Endodermal cell (in vitro differentiated cells): ENCODE data around the gene ELAC2. TPM values are rescaled to one million over a fixed set of nuclear protein-coding genes. Genes with fewer than 3 reads are reported as not detected.

Experiments used
- DNase-seq: peaks from one replicate; pipeline ENCODE4 v3.0.0-alpha.2; 2017
- H3K27ac ChIP-seq: 2 replicates; pipeline ENCODE4 v1.5.1; 2013; ENCODE audit warnings: mild to moderate bottlenecking, low read depth, low read length, moderate library complexity
- H3K27me3 ChIP-seq: 2 replicates; pipeline ENCODE4 v1.6.1; 2013; ENCODE audit warnings: mild to moderate bottlenecking, low read length, moderate library complexity; ENCODE audit not compliant: insufficient read depth, control insufficient read depth, poor library complexity, severe bottlenecking
- H3K36me3 ChIP-seq: 2 replicates; pipeline ENCODE4 v1.7.0; 2013; ENCODE audit warnings: mild to moderate bottlenecking, low read length, moderate library complexity; ENCODE audit not compliant: control insufficient read depth, insufficient read depth
- H3K4me1 ChIP-seq: one replicate; pipeline ENCODE4 v1.7.0; 2013; ENCODE audit warnings: low read length; ENCODE audit not compliant: control insufficient read depth, insufficient read depth
- H3K4me3 ChIP-seq: 2 replicates; pipeline ENCODE4 v1.5.1; 2013; ENCODE audit warnings: mild to moderate bottlenecking, low read length, moderate library complexity
- H3K9ac ChIP-seq: 2 replicates; pipeline ENCODE4 v1.6.1; 2013; ENCODE audit warnings: mild to moderate bottlenecking, low read length, moderate library complexity; ENCODE audit not compliant: poor library complexity, severe bottlenecking; ENCODE audit errors: extremely low read depth
- H3K9me3 ChIP-seq: 2 replicates; pipeline ENCODE4 v1.6.1; 2013; ENCODE audit warnings: mild to moderate bottlenecking, low read length, moderate library complexity; ENCODE audit not compliant: control insufficient read depth
- H3K27ac Mint-ChIP-seq: 2 replicates; pipeline ENCODE4 v1.8.0; 2020; ENCODE audit warnings: mixed read lengths
- H3K27me3 Mint-ChIP-seq: 2 replicates; pipeline ENCODE4 v1.8.0; 2021; ENCODE audit warnings: mild to moderate bottlenecking, mixed read lengths; ENCODE audit not compliant: insufficient read depth
- H3K36me3 Mint-ChIP-seq: 2 replicates; pipeline ENCODE4 v1.8.0; 2020; ENCODE audit warnings: low read depth, mixed read lengths
- H3K4me1 Mint-ChIP-seq: 2 replicates; pipeline ENCODE4 v1.8.0; 2020; ENCODE audit warnings: mixed read lengths
- H3K4me3 Mint-ChIP-seq: 2 replicates; pipeline ENCODE4 v1.8.0; 2020; ENCODE audit warnings: mild to moderate bottlenecking, moderate library complexity, mixed read lengths
- H3K9me3 Mint-ChIP-seq: 2 replicates; pipeline ENCODE4 v1.8.0; 2020; ENCODE audit warnings: mild to moderate bottlenecking, mixed read lengths
- CTCF ChIP-seq: fragments of 200-600 bp; sonication (generic); conservative IDR thresholded peaks from 2 replicates; pipeline ENCODE4 v1.5.0; 2021; ENCODE audit warnings: antibody characterized with exemption, mild to moderate bottlenecking
- WGBS, 2 experiments: methylation state at CpG; one replicate each; pipeline versions ENCODE4 v1.1.5 to v1.1.7; 2013; ENCODE audit warnings: missing lambda C conversion rate in 2 of 2, mixed read lengths in 1 of 2; ENCODE audit not compliant: insufficient coverage in 1 of 2, insufficient read length in 1 of 2; 5-methylcytosine and 5-hydroxymethylcytosine counted together
- total RNA-seq, 2 donors: library from RNA; stranded (reverse); fragmentation: NEBNext Ultra II Directional in 1 of 2; extraction: Animal tissue kit (Norgen Biotek cat#: 25700) in 1 of 2; gene quantifications; 2 replicates in 1 of 2; 3 replicates in 1 of 2; pipeline ENCODE4 v1.2.1, GENCODE V29; 2021

ELAC2 gene
- total RNA-seq, 2 donors from 2014 or later: 66.8 to 77.1 TPM

DNA sequence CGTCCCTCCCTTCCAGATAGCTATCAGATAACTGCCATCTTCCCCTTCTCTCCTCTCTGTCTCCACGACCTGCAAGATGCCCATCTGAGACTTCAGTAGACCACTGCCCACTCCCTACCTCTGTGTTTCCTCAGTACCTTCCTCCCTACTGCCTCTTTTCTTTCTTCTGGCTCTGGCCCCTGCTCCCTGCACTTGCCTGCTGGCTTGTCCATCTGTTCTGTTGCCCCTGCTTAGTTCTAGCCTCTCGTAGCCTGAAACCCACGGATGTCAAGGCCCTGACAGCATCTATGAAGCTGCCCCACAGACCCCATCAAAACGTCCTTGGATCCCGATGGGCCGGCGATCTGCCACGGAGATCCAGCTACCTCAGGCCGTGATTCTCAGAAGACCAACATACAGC lies 53.0 kb downstream of the ELAC2 start:
- no peaks in the 10 kb centered on the region for H3K27me3 ChIP-seq
- peaks cover 7% of the 10 kb centered on the region for H3K36me3 Mint-ChIP-seq
- no peak for TF ChIP-seq CTCF
- H3K27me3 Mint-ChIP-seq: no peaks in the 10 kb centered on the region
- H3K27ac ChIP-seq: no peak overlapping the region
- DNase-seq: no peak
- no peak overlapping the region for H3K9ac ChIP-seq
- H3K4me3 Mint-ChIP-seq: no peak overlapping the region
- no peak overlapping the region for H3K27ac Mint-ChIP-seq
- H3K4me1 ChIP-seq: no peaks in the 10 kb centered on the region
- H3K9me3 Mint-ChIP-seq: no peaks in the 10 kb centered on the region
- 88 to 93% methylated on average over 8 to 10 of the region's 10 CpGs for WGBS, 2 experiments
- H3K4me1 Mint-ChIP-seq: no peaks in the 10 kb centered on the region
- H3K9me3 ChIP-seq: no peaks in the 10 kb centered on the region
- H3K4me3 ChIP-seq: no peak overlapping the region
- no peaks in the 10 kb centered on the region for H3K36me3 ChIP-seq

DNA sequence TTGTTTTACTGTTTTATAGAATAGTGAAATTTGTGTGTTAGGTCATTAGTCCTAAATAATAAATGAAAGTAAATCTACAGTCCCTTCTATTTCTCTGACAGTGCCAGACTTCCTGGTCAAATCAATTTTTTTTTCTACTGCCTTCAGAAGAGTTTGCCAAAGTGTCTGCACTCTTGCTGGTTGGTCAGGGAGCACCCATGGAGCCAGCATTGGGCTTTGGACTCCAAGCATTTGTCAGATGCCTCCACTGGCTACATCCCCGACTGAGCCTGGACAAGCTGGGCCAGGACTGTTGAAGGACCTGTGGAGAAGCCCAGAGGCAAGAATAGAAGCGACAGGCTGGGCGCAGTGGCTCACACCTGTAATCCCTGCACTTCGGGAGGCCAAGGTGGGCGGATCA lies 53.7 kb downstream of the ELAC2 start:
- no peak for TF ChIP-seq CTCF
- DNase-seq: no peak
- 72 to 93% methylated on average over 5 of the region's 5 CpGs for WGBS, 2 experiments

GRCh38 chr17:12963505-12963904 lies 54.3 kb downstream of the ELAC2 start:
- Mint-ChIP-seq H3K4me3 (no peak overlapping the region), H3K4me1 (no peaks in the 10 kb centered on the region), H3K9me3 (no peaks in the 10 kb centered on the region), H3K27me3 (no peaks in the 10 kb centered on the region), H3K27ac (no peak overlapping the region), H3K36me3 (peaks cover 12% of the 10 kb centered on the region)
- no peak overlapping the region for H3K9ac ChIP-seq
- no peaks in the 10 kb centered on the region for H3K36me3 ChIP-seq
- no peak for DNase-seq
- H3K9me3 ChIP-seq: no peaks in the 10 kb centered on the region
- H3K4me1 ChIP-seq: no peaks in the 10 kb centered on the region
- no peaks in the 10 kb centered on the region for H3K27me3 ChIP-seq
- TF ChIP-seq CTCF: no peak
- 83 to 94% methylated on average over 2 to 7 of the region's 7 CpGs for WGBS, 2 experiments
- no peak overlapping the region for H3K27ac ChIP-seq
- no peak overlapping the region for H3K4me3 ChIP-seq

More for the DNA sequence above, 53.7 kb downstream of the ELAC2 start:
- H3K9ac ChIP-seq: no peak overlapping the region
- no peaks in the 10 kb centered on the region for H3K4me1 ChIP-seq
- Mint-ChIP-seq H3K36me3 (peaks cover 7% of the 10 kb centered on the region), H3K9me3 (no peaks in the 10 kb centered on the region), H3K27ac (no peak overlapping the region), H3K27me3 (no peaks in the 10 kb centered on the region), H3K4me1 (no peaks in the 10 kb centered on the region), H3K4me3 (no peak overlapping the region)
- no peaks in the 10 kb centered on the region for H3K27me3 ChIP-seq
- no peaks in the 10 kb centered on the region for H3K9me3 ChIP-seq
- H3K36me3 ChIP-seq: no peaks in the 10 kb centered on the region
- H3K4me3 ChIP-seq: no peak overlapping the region
- H3K27ac ChIP-seq: no peak overlapping the region
